Testis (tissue), 2 donors: Measurements from ENCODE around the gene MAGOH.
"Not testable (repeated sequence)": the region's sequence is repeated elsewhere in the genome, so short reads cannot be mapped to it uniquely, and the experiment has no call there.

Experiments
- CTCF ChIP-seq, 3 experiments: fragments of 450-650 bp in 2 of 3; fragments of 200-600 bp in 1 of 3; sonication (generic) in 1 of 3; IDR thresholded peaks; one replicate each; pipeline ENCODE4 v1.5.1; 2016 to 2019; ENCODE audit warnings: antibody characterized with exemption in 3 of 3, mild to moderate bottlenecking in 2 of 3, moderate library complexity in 1 of 3
- POLR2A ChIP-seq: fragments of 450-650 bp; IDR thresholded peaks from one replicate; pipeline ENCODE4 v1.6.1; 2017; ENCODE audit warnings: antibody characterized with exemption, mild to moderate bottlenecking, moderate library complexity

GRCh38 chr1:53185955-53186297 lies 52.4 kb downstream of the MAGOH start:
- not testable (repeated sequence) for TF ChIP-seq CTCF (IDR thresholded peaks at IDR 0.05); POLR2A
